ENCODE results near the gene PRPF40B.

The PRPF40B gene

DNA sequence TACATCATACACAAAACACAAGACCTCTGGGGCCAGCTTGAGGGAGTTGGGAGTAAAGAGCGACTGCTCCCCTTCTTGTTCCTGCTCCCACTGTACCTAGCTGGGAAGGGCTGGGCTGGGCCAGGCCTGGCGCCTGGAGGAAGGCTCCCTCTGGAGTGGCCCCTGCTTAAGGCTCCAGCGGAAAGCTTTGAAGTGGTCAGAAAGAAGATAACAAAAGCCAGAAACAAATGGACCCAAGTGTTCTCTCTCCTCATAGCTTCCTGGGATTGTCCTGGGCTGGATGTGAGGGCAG, 25.3 kb downstream of the PRPF40B start:
- Histone ChIP-seq H3K36me3 (ENCODE audit: control insufficient read depth in 2 of 2, insufficient read depth in 2 of 2, low read length in 2 of 2) (peaks cover 33 to 51% of the 10 kb centered on the region in 2 donors), H3K9ac (ENCODE audit: low read length in 2 of 2) (no peak overlapping the region), H3K4me3 (ENCODE audit: low read length in 2 of 2) (no peak overlapping the region), H3K27me3 (ENCODE audit: control insufficient read depth in 1 of 2, insufficient read depth in 2 of 2, low read length in 2 of 2) (no peaks in the 10 kb centered on the region), H3K27ac (ENCODE audit: low read length) (no peak overlapping the region), H3K4me1 (ENCODE audit: control insufficient read depth, insufficient read depth, low read length) (peaks cover 29% of the 10 kb centered on the region), H3K9me3 (ENCODE audit: control insufficient read depth in 2 of 2, low read length in 2 of 2) (no peaks in the 10 kb centered on the region)

- Histone ChIP-seq H3K9me3 (ENCODE audit: control insufficient read depth in 2 of 2, low read length in 2 of 2) (no peaks in the 10 kb centered on the region), H3K27me3 (ENCODE audit: control insufficient read depth in 1 of 2, insufficient read depth in 2 of 2, low read length in 2 of 2) (no peaks in the 10 kb centered on the region), H3K36me3 (ENCODE audit: control insufficient read depth in 2 of 2, insufficient read depth in 2 of 2, low read length in 2 of 2) (peaks cover 27 to 52% of the 10 kb centered on the region in 2 donors), H3K4me1 (ENCODE audit: control insufficient read depth, insufficient read depth, low read length) (peaks cover 26% of the 10 kb centered on the region), H3K9ac (ENCODE audit: low read length in 2 of 2) (no peak overlapping the region), H3K27ac (ENCODE audit: low read length) (no peak overlapping the region), H3K4me3 (ENCODE audit: low read length in 2 of 2) (no peak overlapping the region)
Observed at GRCh38 chr12:49649445-49649844, 26.1 kb downstream of the PRPF40B start.

DNA sequence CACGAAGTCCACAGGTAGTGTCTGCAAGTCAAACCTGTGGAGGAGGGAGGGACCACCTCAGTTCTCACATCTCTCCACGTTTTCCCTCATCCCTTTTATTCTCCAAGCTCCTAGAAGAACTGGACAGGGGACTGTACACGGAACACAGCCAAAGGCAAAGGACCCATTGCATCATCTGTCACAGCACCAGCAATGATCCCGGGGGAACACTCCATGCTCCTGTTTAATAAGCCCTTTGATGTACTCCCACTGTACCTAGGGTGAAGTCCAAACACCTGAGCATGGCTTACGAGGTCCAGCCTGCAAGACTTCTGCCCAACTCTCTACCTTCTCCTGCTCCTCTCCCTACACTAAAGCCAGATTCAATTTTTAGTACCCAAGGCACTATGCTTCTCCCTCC, 26.5 kb downstream of the PRPF40B start:
- Histone ChIP-seq H3K9ac (ENCODE audit: low read length in 2 of 2) (no peak overlapping the region), H3K4me3 (ENCODE audit: low read length in 2 of 2) (no peak overlapping the region), H3K9me3 (ENCODE audit: control insufficient read depth in 2 of 2, low read length in 2 of 2) (no peaks in the 10 kb centered on the region), H3K27me3 (ENCODE audit: control insufficient read depth in 1 of 2, insufficient read depth in 2 of 2, low read length in 2 of 2) (no peaks in the 10 kb centered on the region), H3K27ac (ENCODE audit: low read length) (no peak overlapping the region), H3K4me1 (ENCODE audit: control insufficient read depth, insufficient read depth, low read length) (peaks cover 22% of the 10 kb centered on the region), H3K36me3 (ENCODE audit: control insufficient read depth in 2 of 2, insufficient read depth in 2 of 2, low read length in 2 of 2) (peaks cover 27 to 53% of the 10 kb centered on the region in 2 donors)

DNA sequence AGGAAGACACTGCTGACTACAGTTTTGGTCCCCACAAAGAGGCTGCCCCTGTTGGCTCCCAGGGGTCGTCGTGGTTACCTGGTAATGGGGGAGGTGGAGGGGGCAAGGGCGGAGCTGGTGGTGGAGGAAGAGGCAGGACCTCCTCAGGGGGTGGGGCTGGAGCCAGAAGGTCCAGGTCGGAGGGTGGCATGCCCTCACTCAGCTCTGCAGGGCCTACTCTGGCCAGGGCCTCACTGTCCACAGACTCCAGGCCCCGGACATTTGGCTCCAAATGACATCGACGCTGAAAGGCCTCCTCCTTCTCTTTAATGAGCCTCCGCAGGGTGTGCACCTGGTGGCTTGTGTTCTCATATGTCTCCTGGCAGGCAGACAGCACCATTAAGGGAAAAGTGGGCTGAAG, 28.5 kb downstream of the PRPF40B start:
- Histone ChIP-seq H3K36me3 (ENCODE audit: control insufficient read depth in 2 of 2, insufficient read depth in 2 of 2, low read length in 2 of 2) (peaks cover 25 to 45% of the 10 kb centered on the region in 2 donors), H3K4me1 (ENCODE audit: control insufficient read depth, insufficient read depth, low read length) (peaks cover 16% of the 10 kb centered on the region), H3K27me3 (ENCODE audit: control insufficient read depth in 1 of 2, insufficient read depth in 2 of 2, low read length in 2 of 2) (no peaks in the 10 kb centered on the region), H3K4me3 (ENCODE audit: low read length in 2 of 2) (no peak overlapping the region), H3K9me3 (ENCODE audit: control insufficient read depth in 2 of 2, low read length in 2 of 2) (no peaks in the 10 kb centered on the region), H3K9ac (ENCODE audit: low read length in 2 of 2) (no peak overlapping the region), H3K27ac (ENCODE audit: low read length) (no peak overlapping the region)

GRCh38 chr12:49652921-49653520, 29.7 kb downstream of the PRPF40B start:
- H3K9me3 ChIP-seq (ENCODE audit: control insufficient read depth in 2 of 2, low read length in 2 of 2) = no peaks in the 10 kb centered on the region
- H3K4me1 ChIP-seq (ENCODE audit: control insufficient read depth, insufficient read depth, low read length) = peaks cover 10% of the 10 kb centered on the region
- no peaks in the 10 kb centered on the region for H3K27me3 ChIP-seq (ENCODE audit: control insufficient read depth in 1 of 2, insufficient read depth in 2 of 2, low read length in 2 of 2)
- H3K27ac ChIP-seq (ENCODE audit: low read length) = no peak overlapping the region
- peaks cover 25 to 51% of the 10 kb centered on the region in 2 donors for H3K36me3 ChIP-seq (ENCODE audit: control insufficient read depth in 2 of 2, insufficient read depth in 2 of 2, low read length in 2 of 2)
- no peak overlapping the region for H3K9ac ChIP-seq (ENCODE audit: low read length in 2 of 2)
- H3K4me3 ChIP-seq (ENCODE audit: low read length in 2 of 2) = no peak overlapping the region

DNA sequence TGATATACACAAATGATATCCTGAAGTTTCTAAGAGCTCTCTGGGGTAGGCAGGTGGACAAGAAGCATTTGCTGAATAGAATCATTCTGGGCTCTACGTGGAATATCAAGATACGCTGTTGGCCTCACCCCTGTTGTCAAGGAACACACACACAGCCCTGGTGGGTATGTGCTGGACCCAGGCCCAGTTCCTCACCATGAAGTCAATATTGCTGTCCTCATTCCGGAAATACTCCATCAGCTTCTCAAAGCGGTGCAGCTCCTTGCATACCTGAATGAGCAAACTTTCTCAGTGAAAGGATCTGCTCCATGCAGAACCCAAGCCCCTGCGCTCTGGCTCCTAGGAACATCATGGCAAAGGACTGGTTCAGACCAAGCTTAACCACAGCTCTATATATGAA, 31.4 kb downstream of the PRPF40B start:
- H3K27me3 ChIP-seq (ENCODE audit: control insufficient read depth in 1 of 2, insufficient read depth in 2 of 2, low read length in 2 of 2) = no peaks in the 10 kb centered on the region
- peaks cover 3% of the 10 kb centered on the region for H3K4me1 ChIP-seq (ENCODE audit: control insufficient read depth, insufficient read depth, low read length)
- H3K36me3 ChIP-seq (ENCODE audit: control insufficient read depth in 2 of 2, insufficient read depth in 2 of 2, low read length in 2 of 2) = peaks cover 24 to 43% of the 10 kb centered on the region in 2 donors
- H3K9ac ChIP-seq (ENCODE audit: low read length in 2 of 2) = no peak overlapping the region
- no peaks in the 10 kb centered on the region for H3K9me3 ChIP-seq (ENCODE audit: control insufficient read depth in 2 of 2, low read length in 2 of 2)
- no peak overlapping the region for H3K4me3 ChIP-seq (ENCODE audit: low read length in 2 of 2)
- H3K27ac ChIP-seq (ENCODE audit: low read length) = no peak overlapping the region

- H3K27me3 ChIP-seq (ENCODE audit: control insufficient read depth in 1 of 2, insufficient read depth in 2 of 2, low read length in 2 of 2) = no peaks in the 10 kb centered on the region
- no peaks in the 10 kb centered on the region for H3K9me3 ChIP-seq (ENCODE audit: control insufficient read depth in 2 of 2, low read length in 2 of 2)
- H3K9ac ChIP-seq (ENCODE audit: low read length in 2 of 2) = no peak overlapping the region
- no peak overlapping the region for H3K4me3 ChIP-seq (ENCODE audit: low read length in 2 of 2)
- H3K4me1 ChIP-seq (ENCODE audit: control insufficient read depth, insufficient read depth, low read length) = no peaks in the 10 kb centered on the region
- peaks cover 21 to 40% of the 10 kb centered on the region in 2 donors for H3K36me3 ChIP-seq (ENCODE audit: control insufficient read depth in 2 of 2, insufficient read depth in 2 of 2, low read length in 2 of 2)
- no peak overlapping the region for H3K27ac ChIP-seq (ENCODE audit: low read length)
Observed at GRCh38 chr12:49655595-49656236, 32.4 kb downstream of the PRPF40B start.

GRCh38 chr12:49658276-49658675, 34.9 kb downstream of the PRPF40B start:
- Histone ChIP-seq H3K4me1 (ENCODE audit: control insufficient read depth, insufficient read depth, low read length) (peaks cover 9% of the 10 kb centered on the region), H3K9ac (ENCODE audit: low read length in 2 of 2) (no peak overlapping the region), H3K36me3 (ENCODE audit: control insufficient read depth in 2 of 2, insufficient read depth in 2 of 2, low read length in 2 of 2) (peaks cover 9 to 36% of the 10 kb centered on the region in 2 donors), H3K27ac (ENCODE audit: low read length) (no peak overlapping the region), H3K9me3 (ENCODE audit: control insufficient read depth in 2 of 2, low read length in 2 of 2) (no peaks in the 10 kb centered on the region), H3K4me3 (ENCODE audit: low read length in 2 of 2) (no peak overlapping the region), H3K27me3 (ENCODE audit: control insufficient read depth in 1 of 2, insufficient read depth in 2 of 2, low read length in 2 of 2) (no peaks in the 10 kb centered on the region)

DNA sequence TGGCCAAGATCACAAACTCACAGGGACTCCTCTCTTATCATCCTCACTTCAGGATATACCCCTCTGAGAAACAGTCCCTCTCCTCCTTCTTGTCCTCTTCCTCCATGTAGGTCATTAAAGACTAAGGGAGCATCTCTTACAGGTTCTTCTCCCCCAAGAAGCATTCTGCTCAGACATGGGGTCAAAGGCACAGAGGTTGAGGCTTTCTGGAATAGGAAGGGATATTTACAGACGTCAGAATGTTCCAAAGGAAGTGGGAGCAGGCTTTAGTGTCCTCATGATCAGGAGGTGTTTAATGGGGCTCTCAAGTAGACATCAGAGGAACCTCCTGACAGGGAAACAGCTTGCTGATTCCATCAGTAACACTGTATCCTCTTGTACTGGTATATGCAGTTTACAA, 36.4 kb downstream of the PRPF40B start:
- Histone ChIP-seq H3K27ac (ENCODE audit: low read length) (no peak overlapping the region), H3K4me1 (ENCODE audit: control insufficient read depth, insufficient read depth, low read length) (peaks cover 20% of the 10 kb centered on the region), H3K27me3 (ENCODE audit: control insufficient read depth in 1 of 2, insufficient read depth in 2 of 2, low read length in 2 of 2) (no peaks in the 10 kb centered on the region), H3K9me3 (ENCODE audit: control insufficient read depth in 2 of 2, low read length in 2 of 2) (no peaks in the 10 kb centered on the region), H3K36me3 (ENCODE audit: control insufficient read depth in 2 of 2, insufficient read depth in 2 of 2, low read length in 2 of 2) (peaks cover 7 to 26% of the 10 kb centered on the region in 2 donors), H3K4me3 (ENCODE audit: low read length in 2 of 2) (no peak overlapping the region), H3K9ac (ENCODE audit: low read length in 2 of 2) (no peak overlapping the region)

DNA sequence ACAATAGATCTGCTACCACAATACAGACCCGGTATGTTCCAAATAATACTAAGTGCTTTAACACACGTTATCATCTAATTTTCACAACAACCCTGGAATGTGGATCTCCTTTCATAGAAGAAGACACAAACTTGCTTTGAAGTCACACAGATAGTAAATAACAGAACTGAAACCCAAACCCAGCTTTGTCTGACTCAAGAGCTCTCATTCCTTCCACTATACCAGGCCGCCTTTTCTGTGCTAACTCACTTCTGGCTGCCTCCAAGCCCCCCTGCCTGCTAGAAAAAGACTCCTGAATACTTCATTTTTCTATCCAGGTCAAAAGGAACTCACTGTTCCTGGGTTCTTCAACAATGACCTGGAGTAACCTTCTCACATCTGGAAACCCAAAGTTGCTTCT, 37.8 kb downstream of the PRPF40B start:
- Histone ChIP-seq H3K9me3 (ENCODE audit: control insufficient read depth in 2 of 2, low read length in 2 of 2) (no peaks in the 10 kb centered on the region), H3K4me3 (ENCODE audit: low read length in 2 of 2) (no peak overlapping the region), H3K27me3 (ENCODE audit: control insufficient read depth in 1 of 2, insufficient read depth in 2 of 2, low read length in 2 of 2) (no peaks in the 10 kb centered on the region), H3K9ac (ENCODE audit: low read length in 2 of 2) (no peak overlapping the region), H3K4me1 (ENCODE audit: control insufficient read depth, insufficient read depth, low read length) (peaks cover 30% of the 10 kb centered on the region), H3K36me3 (ENCODE audit: control insufficient read depth in 2 of 2, insufficient read depth in 2 of 2, low read length in 2 of 2) (peaks cover 9 to 26% of the 10 kb centered on the region in 2 donors), H3K27ac (ENCODE audit: low read length) (no peak overlapping the region)

- H3K4me1 ChIP-seq (ENCODE audit: control insufficient read depth, insufficient read depth, low read length) = peaks cover 30% of the 10 kb centered on the region
- peaks cover 4 to 20% of the 10 kb centered on the region in 2 donors for H3K36me3 ChIP-seq (ENCODE audit: control insufficient read depth in 2 of 2, insufficient read depth in 2 of 2, low read length in 2 of 2)
- no peak overlapping the region for H3K27ac ChIP-seq (ENCODE audit: low read length)
Observed at GRCh38 chr12:49661746-49662145, 38.4 kb downstream of the PRPF40B start.

More at GRCh38 chr12:49661746-49662145, 38.4 kb downstream of the PRPF40B start:
- no peaks in the 10 kb centered on the region for H3K27me3 ChIP-seq (ENCODE audit: control insufficient read depth in 1 of 2, insufficient read depth in 2 of 2, low read length in 2 of 2)
- no peak overlapping the region for H3K4me3 ChIP-seq (ENCODE audit: low read length in 2 of 2)
- no peaks in the 10 kb centered on the region for H3K9me3 ChIP-seq (ENCODE audit: control insufficient read depth in 2 of 2, low read length in 2 of 2)
- no peak overlapping the region for H3K9ac ChIP-seq (ENCODE audit: low read length in 2 of 2)
